ENCODE data around the gene BRMS1L.

BRMS1L gene

DNA sequence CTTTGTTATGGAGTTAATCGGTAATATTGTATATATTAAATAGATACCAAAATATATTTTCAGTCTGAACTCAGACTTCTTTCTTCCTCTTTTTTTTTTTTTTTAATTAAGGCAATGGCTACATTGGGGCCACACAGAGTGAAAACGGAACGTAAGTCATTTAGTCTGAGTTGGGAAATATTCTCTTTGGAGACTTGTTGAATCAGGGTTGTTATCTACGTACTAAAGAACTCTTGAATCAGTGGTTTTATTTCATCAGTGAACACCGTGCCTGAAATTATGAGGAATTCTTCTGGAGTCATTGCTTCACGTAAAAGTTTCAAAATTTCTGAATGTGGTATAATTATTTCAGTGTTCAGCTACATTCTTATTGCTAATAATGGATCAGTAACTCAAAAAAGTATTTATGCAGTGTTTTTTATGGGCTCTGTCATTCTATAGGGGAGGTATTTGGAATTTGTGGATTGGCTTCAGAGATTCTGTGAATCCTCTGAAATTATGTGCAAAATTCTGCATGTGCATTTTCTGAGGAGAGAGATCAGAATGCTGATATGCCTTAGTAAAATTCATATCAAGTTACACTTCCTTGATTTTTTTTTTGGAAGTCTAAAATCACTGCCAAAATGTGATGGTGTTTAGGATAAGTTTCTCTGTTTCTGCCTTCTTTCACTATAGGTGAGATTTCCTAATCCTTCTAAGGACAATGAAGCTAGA is 39.6 kb downstream of the BRMS1L start:
- no peak for DNase-seq (ENCODE audit: low spot score)

GRCh38 chr14:35866595-35867279 is 40.6 kb downstream of the BRMS1L start:
- DNase-seq (ENCODE audit: low spot score) = no peak

GRCh38 chr14:35867280-35867629 is 41.1 kb downstream of the BRMS1L start:
- DNase-seq (ENCODE audit: low spot score) = no peak

DNA sequence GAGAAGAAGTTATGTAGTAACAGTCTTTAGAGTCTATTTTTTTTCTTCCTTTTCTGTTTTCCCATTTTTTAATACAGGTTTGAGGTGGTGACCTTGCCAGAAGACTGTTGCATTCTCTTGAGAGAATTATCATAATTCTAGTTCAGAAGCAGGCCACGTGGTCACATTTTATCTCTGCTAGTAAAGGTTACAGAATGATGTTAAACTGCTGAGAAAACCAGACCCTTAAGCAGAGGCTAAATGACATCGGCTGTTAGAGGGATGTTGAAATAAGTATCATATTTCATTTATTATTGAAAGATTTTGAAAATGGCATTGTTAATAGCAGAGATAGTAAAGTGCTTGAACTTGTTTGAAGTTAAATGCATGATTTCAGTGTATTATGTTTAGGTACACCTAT is 49.2 kb downstream of the BRMS1L start:
- DNase-seq (ENCODE audit: low spot score) = no peak

DNA sequence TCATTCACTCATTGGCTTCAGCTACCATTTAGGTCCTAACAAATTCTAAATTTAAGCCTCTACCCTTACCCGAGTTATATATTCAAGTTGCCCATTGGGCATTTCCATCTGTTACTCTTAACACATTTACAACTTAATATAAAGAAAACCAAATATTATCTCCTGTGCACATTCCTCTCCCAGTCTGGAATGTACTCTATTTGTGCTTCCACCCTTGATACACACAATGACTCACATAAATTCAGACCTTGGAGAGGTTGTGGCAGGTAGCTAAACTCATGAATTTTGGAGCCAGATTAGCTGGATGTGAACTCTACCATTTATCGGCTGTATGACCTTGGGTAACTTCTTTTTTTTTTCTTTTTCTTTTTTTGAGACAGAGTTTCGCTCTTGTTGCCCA is 51.1 kb downstream of the BRMS1L start:
- DNase-seq (ENCODE audit: low spot score) = no peak

GRCh38 chr14:35878272-35879150 is 52.4 kb downstream of the BRMS1L start:
- peak; percentile 83 for DNase-seq (ENCODE audit: low spot score)

DNA sequence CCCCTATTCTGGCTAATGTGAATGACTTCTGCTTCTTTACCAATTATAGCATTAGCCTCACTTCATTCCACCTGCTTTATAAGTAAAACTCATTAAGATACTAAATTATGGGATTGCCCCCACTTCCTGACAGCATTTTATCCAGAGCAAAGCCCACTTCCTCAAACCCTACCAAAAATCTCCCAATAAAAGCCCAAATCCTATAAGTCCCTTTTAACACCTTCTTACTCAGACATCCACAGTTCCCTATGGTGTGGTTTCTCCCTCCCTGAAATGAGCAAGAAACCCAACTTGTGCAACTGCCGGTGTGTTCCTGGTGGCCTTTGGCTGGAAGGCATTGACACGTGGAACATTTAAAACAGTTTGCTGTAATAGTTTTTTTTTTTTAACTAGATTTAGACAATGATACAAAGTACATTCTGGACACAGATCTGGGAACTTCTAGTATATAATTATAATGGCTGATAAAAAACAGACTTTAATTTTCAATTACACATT is 53.1 kb downstream of the BRMS1L start:
- no peak for DNase-seq (ENCODE audit: low spot score)

DNA sequence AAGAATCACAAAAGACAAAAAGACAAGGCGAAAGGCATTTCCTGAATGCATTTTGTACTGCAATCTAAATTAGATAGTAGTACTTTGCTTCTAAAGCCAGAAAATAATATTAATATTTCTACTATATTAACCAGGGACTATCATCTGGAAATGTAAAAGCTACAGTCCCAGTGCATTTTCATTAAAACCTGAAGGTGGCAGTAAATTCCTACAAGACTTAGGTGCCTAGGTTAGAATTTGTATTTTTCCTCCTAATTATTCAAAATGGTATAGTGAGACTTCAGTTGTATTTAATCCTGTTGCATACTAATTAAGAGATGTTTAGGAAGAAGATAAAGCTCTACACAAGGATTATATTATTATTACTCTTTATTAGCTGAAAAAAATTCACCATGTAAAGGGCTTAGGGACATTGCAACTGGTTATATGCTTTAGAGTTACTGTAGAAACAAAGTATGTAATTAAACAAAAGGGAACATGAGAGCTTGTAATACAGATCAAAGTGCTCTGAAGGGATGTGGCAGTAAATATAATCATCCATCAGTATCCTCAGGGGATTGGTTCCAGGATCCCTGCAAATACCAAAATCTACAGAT is 53.6 kb downstream of the BRMS1L start:
- DNase-seq (ENCODE audit: low spot score) = no peak

- no peak for DNase-seq (ENCODE audit: low spot score)
These were observed 55.1 kb downstream of the BRMS1L start for GRCh38 chr14:35881280-35881679.

GRCh38 chr14:35883677-35884293 is 57.6 kb downstream of the BRMS1L start:
- peak; percentile 45 for DNase-seq (ENCODE audit: low spot score)

DNA sequence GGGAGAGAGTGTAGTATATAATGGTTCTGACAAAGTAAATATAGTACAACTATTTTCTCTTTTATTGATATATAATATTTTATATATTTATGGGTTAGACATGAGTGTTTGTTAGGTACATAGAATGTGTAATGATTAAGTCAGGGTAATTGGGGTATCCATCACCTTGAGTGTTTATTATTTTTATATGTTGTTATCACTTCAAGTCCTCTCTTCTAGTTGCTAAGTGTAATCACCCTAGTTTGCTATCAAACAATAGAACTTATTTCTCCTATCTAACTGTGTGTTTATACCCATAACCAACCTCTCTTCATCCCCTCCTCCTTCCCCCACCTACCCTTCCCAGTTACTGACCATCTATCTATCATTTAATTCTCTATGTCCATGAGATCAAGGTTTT is 64.2 kb downstream of the BRMS1L start:
- no peak for DNase-seq (ENCODE audit: low spot score)

- DNase-seq (ENCODE audit: low spot score) = no peak
These were observed 69.1 kb downstream of the BRMS1L start for GRCh38 chr14:35895256-35895655.

GRCh38 chr14:35897616-35898111 is 71.5 kb downstream of the BRMS1L start:
- DNase-seq (ENCODE audit: low spot score) = no peak

DNA sequence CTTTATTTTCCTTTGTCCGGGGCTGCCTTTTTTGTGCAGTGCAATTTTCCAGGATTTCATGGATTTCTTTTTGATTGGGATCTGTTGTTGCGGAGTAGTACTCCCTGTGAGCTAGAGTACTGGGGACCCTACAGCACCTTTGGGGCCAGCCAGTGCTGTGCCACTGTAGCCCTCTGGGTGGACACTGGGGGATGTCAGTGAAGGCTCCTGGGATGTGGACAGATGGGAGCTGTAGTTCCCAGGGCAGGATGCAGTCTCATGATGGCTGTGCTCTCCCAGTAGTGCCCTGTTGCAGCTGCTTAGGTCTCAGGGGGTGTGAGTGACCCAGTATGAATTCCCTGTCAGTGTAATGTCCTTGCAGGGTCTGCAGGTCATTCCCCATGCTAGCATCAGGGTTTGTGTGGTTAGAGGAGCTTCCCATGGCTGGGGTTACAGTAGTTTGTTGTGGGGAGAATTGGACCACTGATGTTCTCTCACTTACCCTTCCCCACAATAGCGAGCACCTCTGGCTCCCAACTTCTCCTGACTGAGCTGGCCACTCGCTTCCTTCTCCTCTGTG is 72.2 kb downstream of the BRMS1L start:
- no peak for DNase-seq (ENCODE audit: low spot score)

- no peak for DNase-seq (ENCODE audit: low spot score)
These were observed 74.6 kb downstream of the BRMS1L start for GRCh38 chr14:35900741-35901140.

DNA sequence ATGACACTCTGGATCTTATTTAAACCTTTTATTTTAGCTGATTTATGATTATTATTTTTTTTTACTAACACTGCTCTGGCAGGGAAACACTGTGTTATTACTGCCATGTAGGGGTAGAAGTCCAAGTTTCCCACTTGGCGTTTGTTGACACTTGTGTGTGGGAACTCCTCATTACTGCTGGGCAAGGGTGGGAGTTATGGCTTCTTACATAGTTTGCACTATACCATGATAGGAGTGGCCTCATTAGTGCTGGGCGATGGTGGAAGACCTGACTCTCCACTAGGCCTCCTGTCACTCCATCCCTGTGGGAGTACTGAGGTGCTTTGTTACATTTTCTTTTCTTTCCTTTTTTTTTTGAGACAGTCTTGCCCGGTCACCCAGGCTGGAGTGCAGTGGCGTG is 83.5 kb downstream of the BRMS1L start:
- no peak for DNase-seq (ENCODE audit: low spot score)

DNA sequence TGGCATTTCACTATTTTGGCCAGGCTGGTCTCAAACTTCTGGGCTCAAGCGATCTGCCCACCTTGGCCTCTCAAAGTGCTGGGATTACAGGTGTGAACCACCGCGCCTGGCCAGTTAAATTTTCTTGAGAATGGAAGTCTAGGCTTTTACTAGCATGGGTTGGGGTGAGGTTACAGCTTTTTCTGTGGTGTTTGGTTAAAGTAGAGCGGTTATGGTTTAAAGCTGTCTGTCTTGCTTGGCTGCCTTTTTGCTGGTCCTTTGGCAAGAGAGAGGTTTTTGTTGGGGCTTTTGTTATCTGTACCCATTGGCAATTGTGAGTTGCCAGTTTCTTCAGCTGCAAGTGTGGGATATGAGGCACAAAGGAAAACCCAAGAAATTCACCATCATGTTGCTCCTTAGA is 84.1 kb downstream of the BRMS1L start:
- DNase-seq (ENCODE audit: low spot score) = no peak

DNA sequence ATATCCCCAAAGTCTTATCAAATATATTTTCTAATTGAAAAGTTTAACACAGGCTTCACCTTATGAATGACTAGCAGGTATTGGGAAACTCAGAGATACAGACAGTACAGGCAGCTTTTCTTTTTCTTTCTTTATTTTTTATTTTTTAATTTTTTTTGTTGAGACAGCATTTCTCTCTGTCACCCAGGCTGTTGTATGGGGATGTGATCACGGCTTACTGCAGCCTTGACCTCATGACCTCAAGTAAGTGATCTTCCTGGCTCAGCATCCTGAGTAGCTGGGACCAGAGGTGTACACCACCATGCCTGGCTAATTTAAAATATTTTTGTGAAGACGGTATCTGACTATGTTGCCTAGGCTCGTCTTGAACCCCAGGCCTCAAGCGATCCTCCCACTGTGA is 85.0 kb downstream of the BRMS1L start:
- DNase-seq (ENCODE audit: low spot score) = no peak

DNA sequence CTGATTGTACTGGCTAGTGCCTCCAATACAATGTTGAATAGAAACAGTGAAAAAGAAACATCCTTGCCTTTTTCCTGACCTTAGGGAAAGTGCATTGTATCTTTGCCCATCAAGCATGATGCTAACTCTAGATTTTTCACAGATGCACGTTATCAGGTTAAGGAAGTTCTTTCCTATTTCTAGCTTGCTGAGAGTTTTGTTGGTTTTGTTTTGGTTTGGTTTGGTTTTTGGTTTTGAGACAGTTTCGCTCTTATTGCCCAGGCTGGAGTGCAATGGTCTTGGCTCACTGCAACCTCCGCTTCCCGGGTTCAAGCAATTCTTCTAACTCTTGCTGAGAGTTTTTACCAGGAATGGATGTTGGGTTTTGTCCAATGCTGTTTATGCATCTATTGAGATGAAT is 89.0 kb downstream of the BRMS1L start:
- DNase-seq (ENCODE audit: low spot score) = no peak

DNA sequence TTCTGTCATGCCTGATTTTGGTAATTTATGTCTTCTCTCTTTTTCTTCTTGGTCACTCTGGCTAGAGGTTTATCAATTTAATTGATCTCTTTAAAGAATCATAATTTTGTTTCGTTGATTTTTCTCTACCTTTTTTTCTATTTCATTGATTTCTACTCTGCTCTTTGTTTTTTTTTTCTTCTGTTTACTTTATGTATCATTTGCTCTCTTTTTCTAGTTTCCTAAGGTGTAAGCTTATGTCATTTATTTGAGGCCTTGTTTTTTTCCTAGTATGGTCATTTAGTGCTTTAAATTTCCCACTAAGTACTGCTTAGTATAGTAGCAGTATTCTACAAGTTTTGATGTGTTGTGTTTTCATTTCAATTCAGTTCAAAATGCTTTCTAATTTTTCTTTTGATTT is 89.6 kb downstream of the BRMS1L start:
- no peak for DNase-seq (ENCODE audit: low spot score)

Data from AG20443 (cell line).